Pancreas (tissue), 10 donors: Measurements from ENCODE around the gene IQGAP2. TPM values are rescaled to one million over a fixed set of nuclear protein-coding genes. Genes with fewer than 3 reads are reported as not detected.
A peak's percentile ranks its signal among the peaks of the same experiment; 100 is the strongest.

Experiments
- ATAC-seq, 4 donors: fragments of 200-7000 bp; cut with Tn5 transposase; one replicate each; pipeline versions ENCODE4 v1.8.0 to v1.9.1; 2020; ENCODE audit warnings: mild to moderate bottlenecking in 4 of 4, moderate library complexity in 4 of 4
- DNase-seq, 6 donors: peaks; one replicate each; pipeline ENCODE4 v3.0.0-alpha.2; 2020
- FAIRE-seq: peaks from 2 replicates; lab custom pipeline; 2012; peaks lifted over from hg19 to GRCh38; lab: Jason Lieb, UNC
- H3K27ac ChIP-seq, 4 donors: fragments of 200-600 bp; sonication (generic); 1 replicate in 3 of 4; 2 replicates in 1 of 4; pipeline versions ENCODE4 v1.5.0 to v1.8.0; 2020
- H3K27me3 ChIP-seq, 4 donors: fragments of 200-600 bp; one replicate each; pipeline ENCODE4 v1.8.0; 2021
- H3K36me3 ChIP-seq, 3 donors: fragments of 200-600 bp; sonication (generic) in 1 of 3; one replicate each; pipeline versions ENCODE4 v1.5.0 to v1.8.0; 2020 to 2021
- H3K4me1 ChIP-seq, 3 donors: fragments of 200-600 bp; one replicate each; pipeline ENCODE4 v1.8.0; 2021
- H3K4me3 ChIP-seq, 4 donors: fragments of 200-600 bp; sonication (generic) in 2 of 4; one replicate each; pipeline versions ENCODE4 v1.5.0 to v1.8.0; 2020 to 2021
- H3K9me3 ChIP-seq, 4 donors: fragments of 200-600 bp; one replicate each; pipeline ENCODE4 v1.8.0; 2021
- CTCF ChIP-seq, 4 donors: fragments of 200-600 bp; sonication (generic) in 3 of 4; IDR thresholded peaks; one replicate each; pipeline versions ENCODE4 v1.5.0 to v1.8.0; 2021; ENCODE audit warnings: antibody characterized with exemption in 4 of 4
- WGBS, 2 donors: extraction: QIAGEN DNeasy Blood & Tissue Kit; methylation state at CpG; one replicate each; pipeline ENCODE4 v1.1.7; 2013; 5-methylcytosine and 5-hydroxymethylcytosine counted together
- intact Hi-C, 3 donors: fragments of 100-400 bp; cut with DNase I; formaldehyde crosslinking; loops; one replicate each; pipeline versions ENCODE4 v1.11.1 to v1.14.2; 2022
- polyA plus RNA-seq, 2 donors: library from polyadenylated mRNA; stranded (reverse); fragments of 200-250 nt; gene quantifications; one replicate each; pipeline ENCODE4 v1.2.3, GENCODE V29; 2013
- total RNA-seq, 6 donors: library from RNA; stranded (reverse); fragmentation: NEBNext Ultra II Directional in 4 of 6; extraction: Animal tissue kit (Norgen Biotek cat#: 25700) in 4 of 6; gene quantifications; one replicate each; pipeline versions ENCODE4 v1.2.1 to v1.2.4, GENCODE V29; 2021 to 2023
- donor health status: healthy with polysubstance abuse.
- donor health status: DM: no; HTN: no; CAD: no; lungs with moderate emphysema.
- donor health status: DM: no; HTN: no; CAD: no.
- donor health status: control.
- donor health status: control.
- donor health status: Bipolar disorder and iron deficiency.
- donor health status: DM: yes; HTN: yes; CAD: no.
- donor health status: DM: no; HTN: no; CAD: no.
- donor health status: DM: no; HTN: no; CAD: no.
- donor health status: DM: yes; HTN: yes; CAD: no.

IQGAP2 gene
- total and polyA plus RNA-seq, 8 donors, result 14.4 to 54.0 (median 35.2) TPM

GRCh38 chr5:76604838-76605237, 201.8 kb downstream of the IQGAP2 start:
- ATAC-seq (no peak), DNase-seq (no peak), FAIRE-seq (no peak)
- Histone ChIP-seq H3K27me3 (no peaks in the 10 kb centered on the region), H3K4me1 (no peaks in the 10 kb centered on the region), H3K9me3 (no peaks in the 10 kb centered on the region), H3K27ac (no peak overlapping the region), H3K36me3 (peaks cover 0 to 12% (median 3%) of the 10 kb centered on the region in 3 donors), H3K4me3 (no peak overlapping the region)
- TF ChIP-seq CTCF (IDR thresholded peaks at IDR 0.05), result no peak
- 96 to 100% methylated on average over 2 of the region's 2 CpGs for WGBS, 2 donors
- intact Hi-C loops, result loop anchor here in 1 of 3 donors (10.0 kb wide), 1 partner anchor 170 kb away; no protein-coding TSS in a partner anchor

- Histone ChIP-seq H3K36me3 (peaks cover 0 to 12% (median 3%) of the 10 kb centered on the region in 3 donors), H3K27me3 (no peaks in the 10 kb centered on the region), H3K9me3 (no peaks in the 10 kb centered on the region), H3K27ac (no peak overlapping the region), H3K4me1 (no peaks in the 10 kb centered on the region), H3K4me3 (no peak overlapping the region)
- no peak for ATAC-seq
- no peak for FAIRE-seq
- intact Hi-C loops, result loop anchor here in 1 of 3 donors (10.0 kb wide), 1 partner anchor 168 kb away; no protein-coding TSS in a partner anchor
- WGBS, 2 donors, result 90 to 92% methylated on average over 2 of the region's 2 CpGs
- DNase-seq, result no peak
- TF ChIP-seq CTCF (IDR thresholded peaks at IDR 0.05), result no peak
Measured at GRCh38 chr5:76606701-76607100, 203.6 kb downstream of the IQGAP2 start.

- Histone ChIP-seq H3K27me3 (no peaks in the 10 kb centered on the region), H3K4me1 (no peaks in the 10 kb centered on the region), H3K27ac (no peak overlapping the region), H3K36me3 (peaks cover 0 to 12% (median 3%) of the 10 kb centered on the region in 3 donors), H3K4me3 (no peak overlapping the region), H3K9me3 (no peaks in the 10 kb centered on the region)
- 82 to 88% methylated on average over 9 of the region's 9 CpGs for WGBS, 2 donors
- TF ChIP-seq CTCF (IDR thresholded peaks at IDR 0.05), result no peak
- DNase-seq (no peak), FAIRE-seq (no peak), ATAC-seq (no peak)
- intact Hi-C loops, result loop anchor here in 1 of 3 donors (10.0 kb wide), 1 partner anchor 167 kb away; no protein-coding TSS in a partner anchor
Measured at GRCh38 chr5:76607353-76607871, 204.3 kb downstream of the IQGAP2 start.

GRCh38 chr5:76608833-76609232, 205.7 kb downstream of the IQGAP2 start:
- ATAC-seq, result peak in 1 of 4 donors; percentile 40
- peaks cover 0 to 12% (median 0%) of the 10 kb centered on the region in 3 donors for H3K36me3 ChIP-seq
- H3K4me3 ChIP-seq, result no peak overlapping the region
- FAIRE-seq, result no peak
- H3K4me1 ChIP-seq, result no peaks in the 10 kb centered on the region
- intact Hi-C loops, result loop anchor here in 1 of 3 donors (10.0 kb wide), 1 partner anchor 166 kb away; no protein-coding TSS in a partner anchor
- H3K27me3 ChIP-seq, result no peaks in the 10 kb centered on the region
- H3K27ac ChIP-seq, result no peak overlapping the region
- no peak for TF ChIP-seq CTCF (IDR thresholded peaks at IDR 0.05)
- 74 to 81% methylated on average over 4 of the region's 4 CpGs for WGBS, 2 donors
- H3K9me3 ChIP-seq, result no peaks in the 10 kb centered on the region
- no peak for DNase-seq

GRCh38 chr5:76610196-76610595, 207.1 kb downstream of the IQGAP2 start:
- Histone ChIP-seq H3K4me3 (no peak overlapping the region), H3K9me3 (no peaks in the 10 kb centered on the region), H3K4me1 (no peaks in the 10 kb centered on the region), H3K27me3 (no peaks in the 10 kb centered on the region), H3K27ac (no peak overlapping the region), H3K36me3 (peaks cover 0 to 12% (median 0%) of the 10 kb centered on the region in 3 donors)
- no peak for DNase-seq
- no peak for FAIRE-seq
- no peak for ATAC-seq
- 89 to 92% methylated on average over 1 of the region's 1 CpG for WGBS, 2 donors
- intact Hi-C loops, result no loop called here
- TF ChIP-seq CTCF (IDR thresholded peaks at IDR 0.05), result no peak
